A549 (cell line): Measurements from ENCODE around the gene SYCP2. TPM values are rescaled to one million over a fixed set of nuclear protein-coding genes. Genes with fewer than 3 reads are reported as not detected.

Experiments
- ATAC-seq, 2 experiments: fragments of 200-7000 bp in 1 of 2; fragments of >200 bp in 1 of 2; cut with Nextera tagmentation in 1 of 2; cut with Tn5 transposase in 1 of 2; 3 replicates each; pipeline versions ENCODE4 v1.8.0 to v1.9.1; 2018 to 2020; ENCODE audit warnings: mild to moderate bottlenecking in 1 of 2, moderate library complexity in 1 of 2
- CTCF ChIA-PET: fragments of 300-600 bp; sonication (Branson Sonifier 250); formaldehyde crosslinking; extraction: SDS; loops from one replicate; lab custom pipeline; 2021; ENCODE audit warnings: antibody characterized with exemption, inconsistent platforms; lab: Yijun Ruan, JAX
- POLR2A ChIA-PET: fragments of 350-600 bp; formaldehyde crosslinking; extraction: SDS; loops from one replicate; lab custom pipeline; 2021; ENCODE audit warnings: antibody characterized with exemption, inconsistent platforms; lab: Yijun Ruan, JAX
- DNase-seq, 2 experiments: peaks; one replicate each; pipeline versions ENCODE4 v3.0.0 to v3.0.0-alpha.2; 2011 to 2016; ENCODE audit warnings: low read depth in 1 of 2, low spot score in 1 of 2
- FAIRE-seq: peaks from 2 replicates; lab custom pipeline; 2011; peaks lifted over from hg19 to GRCh38; lab: Jason Lieb, UNC
- H3K27ac ChIP-seq, 2 experiments: fragments of >200 bp; sonication (Bioruptor Twin); formaldehyde crosslinking; 3 replicates each; pipeline ENCODE4 v1.5.1; 2016 to 2017
- H3K4me1 ChIP-seq: fragments of >200 bp; sonication (Bioruptor Twin); formaldehyde crosslinking; 3 replicates; pipeline ENCODE4 v1.6.1; 2016
- H3K4me2 ChIP-seq: fragments of >200 bp; sonication (Bioruptor Twin); formaldehyde crosslinking; 3 replicates; pipeline ENCODE4 v1.6.1; 2016
- H3K4me3 ChIP-seq: fragments of >200 bp; sonication (Bioruptor Twin); formaldehyde crosslinking; 3 replicates; pipeline ENCODE4 v1.5.1; 2016
- H3K9me3 ChIP-seq: fragments of >200 bp; sonication (Bioruptor Twin); formaldehyde crosslinking; 3 replicates; pipeline ENCODE4 v1.6.1; 2016
- CEBPB ChIP-seq, 2 experiments: fragments of >200 bp in 1 of 2; sonication (Bioruptor Twin) in 1 of 2; formaldehyde crosslinking in 1 of 2; IDR thresholded peaks; 2 replicates each; pipeline ENCODE4 v1.6.1; 2012 to 2016
- EHF ChIP-seq: fragments of 250-450 bp; sonication (Bioruptor Pico); IDR thresholded peaks from 2 replicates; pipeline ENCODE4 v1.5.0; 2020; ENCODE audit warnings: mild to moderate bottlenecking
- ESRRA ChIP-seq: fragments of 150-350 bp; IDR thresholded peaks from 2 replicates; pipeline ENCODE4 v1.6.1; 2014; ENCODE audit warnings: mild to moderate bottlenecking, low read length, borderline replicate concordance
- FOSB ChIP-seq: fragments of 250-450 bp; sonication (Bioruptor Pico); IDR thresholded peaks from 2 replicates; pipeline ENCODE4 v1.5.0; 2020; ENCODE audit warnings: mild to moderate bottlenecking, moderate library complexity
- FOSL2 ChIP-seq, 2 experiments: fragments of 450-650 bp in 1 of 2; fragments of >200 bp in 1 of 2; sonication (Bioruptor Twin) in 1 of 2; formaldehyde crosslinking; IDR thresholded peaks; 2 replicates each; pipeline versions ENCODE4 v1.5.0 to v1.6.1; 2016 to 2020; ENCODE audit warnings: mild to moderate bottlenecking in 1 of 2, moderate library complexity in 1 of 2
- HOXA7 ChIP-seq: fragments of 250-450 bp; sonication (Bioruptor Pico); IDR thresholded peaks from 2 replicates; pipeline ENCODE4 v1.5.0; 2020; ENCODE audit warnings: mild to moderate bottlenecking, moderate library complexity
- HOXB13 ChIP-seq: fragments of 250-450 bp; sonication (Bioruptor Pico); IDR thresholded peaks from 2 replicates; pipeline ENCODE4 v1.5.0; 2020; ENCODE audit warnings: low read depth, mild to moderate bottlenecking, moderate library complexity
- MAFK ChIP-seq: fragments of 450-650 bp; IDR thresholded peaks from 2 replicates; pipeline ENCODE4 v1.6.1; 2014; ENCODE audit not compliant: partially characterized antibody
- NFE2L2 ChIP-seq: fragments of 150-350 bp; conservative IDR thresholded peaks from 2 replicates; pipeline ENCODE4 v1.6.1; 2014; ENCODE audit warnings: low read length
- NR3C1 ChIP-seq: fragments of >200 bp; sonication (Bioruptor Twin); formaldehyde crosslinking; IDR thresholded peaks from 3 replicates; pipeline ENCODE4 v1.6.1; 2017
- PHF8 ChIP-seq: fragments of 200-600 bp; sonication (generic); IDR thresholded peaks from 2 replicates; pipeline ENCODE4 v1.6.1; 2016; ENCODE audit warnings: low read depth, mild to moderate bottlenecking, antibody characterized with exemption, moderate library complexity, borderline replicate concordance
- RARB ChIP-seq: fragments of 250-450 bp; sonication (Bioruptor Pico); IDR thresholded peaks from 2 replicates; pipeline ENCODE4 v1.8.0; 2021; ENCODE audit warnings: mild to moderate bottlenecking, moderate library complexity
- RCOR1 ChIP-seq: fragments of 150-350 bp; IDR thresholded peaks from 2 replicates; pipeline ENCODE4 v1.6.1; 2014; ENCODE audit warnings: antibody characterized with exemption, low read length, low read depth
- SREBF2 ChIP-seq: fragments of 450-650 bp; IDR thresholded peaks from 2 replicates; pipeline ENCODE4 v1.6.1; 2014; ENCODE audit warnings: mild to moderate bottlenecking, moderate library complexity
- WGBS: methylation state at CpG from one replicate; pipeline ENCODE4 v1.1.6; 2017; ENCODE audit errors: missing lambda C conversion rate; 5-methylcytosine and 5-hydroxymethylcytosine counted together
- polyA plus RNA-seq, 4 experiments: library from polyadenylated mRNA; depleted of rRNA in 3 of 4; stranded (reverse); fragments of >200 nt; fragmentation: RNase III in 1 of 4; extraction: RNeasy Plus Mini Kit Qiagen cat#74134 plus additional on column Dnase treatment in 1 of 4; gene quantifications; 2 replicates in 3 of 4; 3 replicates in 1 of 4; pipeline ENCODE4 v1.2.3, GENCODE V29; 2011 to 2017
- TF ChIP-seq, protein P1 (sequence below): fragments of 450-650 bp; IDR thresholded peaks from 2 replicates; pipeline ENCODE4 v1.6.1; 2014; ENCODE audit warnings: antibody characterized with exemption
- TF ChIP-seq, protein P2 (sequence below): IDR thresholded peaks from 2 replicates; pipeline ENCODE4 v1.6.1; 2012; ENCODE audit warnings: low read depth, borderline replicate concordance
- TF ChIP-seq, protein P3 (sequence below): fragments of >200 bp; sonication (Bioruptor Twin); formaldehyde crosslinking; IDR thresholded peaks from 2 replicates; pipeline ENCODE4 v1.6.1; 2016
- TF ChIP-seq, protein P4 (sequence below): fragments of >200 bp; sonication (Bioruptor Twin); formaldehyde crosslinking; IDR thresholded peaks from 3 replicates; pipeline ENCODE4 v1.5.1; 2016

Gene SYCP2
- polyA plus RNA-seq, 2 of the 4 experiments (the other 2 are of a cell fraction), result 0.52 to 2.1 TPM

DNA sequence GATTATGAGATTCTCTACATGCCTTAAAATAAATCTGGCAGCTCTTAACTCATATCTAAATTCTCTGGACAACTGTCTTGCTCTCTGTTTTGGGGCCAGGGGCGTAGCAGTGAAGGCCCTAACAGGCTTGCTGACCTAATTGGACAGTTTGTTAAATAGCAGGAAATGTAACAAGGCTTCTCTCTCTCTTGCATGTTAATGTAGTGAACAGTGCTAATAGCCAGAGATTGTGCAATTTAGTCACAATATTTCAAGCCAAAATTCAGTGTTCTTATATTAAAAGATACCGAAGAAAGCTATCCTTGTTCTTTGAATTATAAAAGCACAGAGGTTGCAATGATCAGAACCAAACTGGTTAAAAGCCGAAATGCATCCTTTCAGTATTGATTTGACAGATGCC, 3.7 kb upstream of the SYCP2 start:
- Histone ChIP-seq H3K27ac (no peak overlapping the region), H3K9me3 (peaks cover 3% of the 10 kb centered on the region; the same call in 2 of the 3 replicates), H3K4me3 (no peak overlapping the region), H3K4me2 (no peak overlapping the region), H3K4me1 (peaks cover 28% of the 10 kb centered on the region)
- FAIRE-seq, result no peak
- 88% methylated on average over 3 of the region's 3 CpGs for WGBS
- POLR2A ChIA-PET, result no interaction called here
- CTCF ChIA-PET, result interaction anchor here (4.4 kb wide), 1 partner anchor 10 kb away, joined by 73 read pairs; no protein-coding TSS in a partner anchor
- TF ChIP-seq RCOR1, result no peak
- TF ChIP-seq, protein P1, sequence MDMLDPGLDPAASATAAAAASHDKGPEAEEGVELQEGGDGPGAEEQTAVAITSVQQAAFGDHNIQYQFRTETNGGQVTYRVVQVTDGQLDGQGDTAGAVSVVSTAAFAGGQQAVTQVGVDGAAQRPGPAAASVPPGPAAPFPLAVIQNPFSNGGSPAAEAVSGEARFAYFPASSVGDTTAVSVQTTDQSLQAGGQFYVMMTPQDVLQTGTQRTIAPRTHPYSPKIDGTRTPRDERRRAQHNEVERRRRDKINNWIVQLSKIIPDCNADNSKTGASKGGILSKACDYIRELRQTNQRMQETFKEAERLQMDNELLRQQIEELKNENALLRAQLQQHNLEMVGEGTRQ, result no peak
- TF ChIP-seq RARB, result no peak
- TF ChIP-seq, protein P2, sequence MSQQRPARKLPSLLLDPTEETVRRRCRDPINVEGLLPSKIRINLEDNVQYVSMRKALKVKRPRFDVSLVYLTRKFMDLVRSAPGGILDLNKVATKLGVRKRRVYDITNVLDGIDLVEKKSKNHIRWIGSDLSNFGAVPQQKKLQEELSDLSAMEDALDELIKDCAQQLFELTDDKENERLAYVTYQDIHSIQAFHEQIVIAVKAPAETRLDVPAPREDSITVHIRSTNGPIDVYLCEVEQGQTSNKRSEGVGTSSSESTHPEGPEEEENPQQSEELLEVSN, result no peak
- TF ChIP-seq MAFK, result no peak
- TF ChIP-seq PHF8, result no peak
- no peak for TF ChIP-seq NFE2L2
- TF ChIP-seq, protein P3, sequence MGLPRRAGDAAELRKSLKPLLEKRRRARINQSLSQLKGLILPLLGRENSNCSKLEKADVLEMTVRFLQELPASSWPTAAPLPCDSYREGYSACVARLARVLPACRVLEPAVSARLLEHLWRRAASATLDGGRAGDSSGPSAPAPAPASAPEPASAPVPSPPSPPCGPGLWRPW, result no peak
- TF ChIP-seq EHF, result no peak
- no peak for TF ChIP-seq NR3C1
- TF ChIP-seq SREBF2, result no peak
- TF ChIP-seq, protein P4, sequence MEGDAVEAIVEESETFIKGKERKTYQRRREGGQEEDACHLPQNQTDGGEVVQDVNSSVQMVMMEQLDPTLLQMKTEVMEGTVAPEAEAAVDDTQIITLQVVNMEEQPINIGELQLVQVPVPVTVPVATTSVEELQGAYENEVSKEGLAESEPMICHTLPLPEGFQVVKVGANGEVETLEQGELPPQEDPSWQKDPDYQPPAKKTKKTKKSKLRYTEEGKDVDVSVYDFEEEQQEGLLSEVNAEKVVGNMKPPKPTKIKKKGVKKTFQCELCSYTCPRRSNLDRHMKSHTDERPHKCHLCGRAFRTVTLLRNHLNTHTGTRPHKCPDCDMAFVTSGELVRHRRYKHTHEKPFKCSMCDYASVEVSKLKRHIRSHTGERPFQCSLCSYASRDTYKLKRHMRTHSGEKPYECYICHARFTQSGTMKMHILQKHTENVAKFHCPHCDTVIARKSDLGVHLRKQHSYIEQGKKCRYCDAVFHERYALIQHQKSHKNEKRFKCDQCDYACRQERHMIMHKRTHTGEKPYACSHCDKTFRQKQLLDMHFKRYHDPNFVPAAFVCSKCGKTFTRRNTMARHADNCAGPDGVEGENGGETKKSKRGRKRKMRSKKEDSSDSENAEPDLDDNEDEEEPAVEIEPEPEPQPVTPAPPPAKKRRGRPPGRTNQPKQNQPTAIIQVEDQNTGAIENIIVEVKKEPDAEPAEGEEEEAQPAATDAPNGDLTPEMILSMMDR, result no peak
- no peak for TF ChIP-seq FOSB (CRISPR knock-in tag)
- DNase-seq, result no peak
- no peak for ATAC-seq

DNA sequence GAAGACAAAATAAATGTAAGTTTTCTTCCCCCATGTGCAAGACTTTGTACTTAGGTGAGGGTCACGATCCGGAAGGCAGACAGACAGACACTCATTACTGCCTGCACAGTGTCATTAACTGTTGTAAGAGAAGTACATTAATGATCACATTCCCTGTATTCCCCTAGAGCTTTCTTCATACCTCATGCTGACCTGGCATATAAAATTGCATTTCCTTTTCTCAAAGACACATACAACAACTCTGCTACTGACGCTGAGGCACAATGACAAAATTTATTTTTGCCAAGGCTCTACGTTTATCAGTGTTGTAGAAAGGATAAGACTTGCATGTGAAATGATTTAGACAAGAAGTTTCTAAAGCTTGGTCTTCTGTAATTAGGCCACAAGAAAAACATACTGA, 3.0 kb upstream of the SYCP2 start:
- POLR2A ChIA-PET, result no interaction called here
- CTCF ChIA-PET, result interaction anchor here (4.4 kb wide), 1 partner anchor 11 kb away, joined by 73 read pairs; no protein-coding TSS in a partner anchor
- no peak for ATAC-seq
- no peak for FAIRE-seq
- TF ChIP-seq MAFK (peak; percentile 34), SREBF2 (no peak), CEBPB (IDR thresholded peaks at IDR 0.05) (no peak), FOSL2 (IDR thresholded peaks at IDR 0.05) (no peak), FOSL2 (CRISPR knock-in tag; IDR thresholded peaks at IDR 0.05) (no peak), ESRRA (no peak)
- no peak for DNase-seq
- Histone ChIP-seq H3K4me1 (peaks cover 23% of the 10 kb centered on the region), H3K4me3 (no peak overlapping the region), H3K9me3 (peaks cover 3% of the 10 kb centered on the region; the same call in 2 of the 3 replicates), H3K27ac (no peak overlapping the region), H3K4me2 (no peak overlapping the region)
- 87% methylated on average over 4 of the region's 4 CpGs for WGBS

DNA sequence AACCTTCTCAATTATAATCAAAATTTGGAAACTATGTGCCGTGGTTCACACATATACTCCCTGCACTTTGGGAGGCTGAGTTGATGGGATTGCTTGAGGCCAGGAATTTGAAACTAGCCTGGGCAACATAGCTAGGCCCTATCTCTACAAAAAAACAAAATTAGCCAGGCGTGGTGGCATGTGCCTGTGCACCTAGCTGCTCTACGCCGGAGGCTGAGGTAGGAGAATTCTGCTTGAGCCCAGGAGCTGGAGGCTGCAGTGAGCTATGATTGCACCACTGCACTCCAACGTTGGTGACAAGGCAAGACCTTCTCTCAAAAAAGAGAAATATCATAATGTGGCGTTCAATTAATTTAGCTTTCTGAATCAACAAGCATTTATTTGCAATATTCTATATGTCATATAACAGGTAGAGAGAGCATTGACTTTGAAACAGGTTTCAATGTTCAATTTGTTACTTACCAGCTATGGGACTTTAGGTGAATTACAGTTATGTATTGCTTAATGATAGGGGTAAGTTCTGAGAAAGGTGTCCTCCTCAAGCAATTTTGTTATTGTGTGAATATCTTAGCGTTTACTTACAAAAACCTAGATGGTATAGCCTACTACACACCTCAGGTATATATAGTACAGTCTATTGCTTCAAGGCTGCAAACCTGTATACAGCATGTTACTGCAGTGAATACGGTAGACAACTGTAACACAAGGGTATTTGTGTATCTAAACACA, 2.2 kb upstream of the SYCP2 start:
- TF ChIP-seq RARB (no peak), HOXA7 (no peak), HOXB13 (no peak), PHF8 (no peak), NR3C1 (no peak)
- TF ChIP-seq, protein P4, result no peak
- Histone ChIP-seq H3K4me1 (peaks cover 21% of the 10 kb centered on the region), H3K4me2 (no peak overlapping the region), H3K27ac (no peak overlapping the region), H3K4me3 (no peak overlapping the region), H3K9me3 (peaks cover 3% of the 10 kb centered on the region; the same call in 2 of the 3 replicates)
- POLR2A ChIA-PET, result no interaction called here
- 91% methylated on average over 8 of the region's 8 CpGs for WGBS
- no peak for ATAC-seq
- FAIRE-seq, result no peak
- no peak for DNase-seq
- CTCF ChIA-PET, result interaction anchor here (0.9 to 4.4 kb wide), 4 partner anchors 12 to 1293 kb away, joined by 3 to 73 read pairs (median 5); no protein-coding TSS in a partner anchor
